GM12891 (cell line): ENCODE results near the gene FAM174B.

Experiments used
- POLR2A ChIP-seq: IDR thresholded peaks from 2 replicates; pipeline ENCODE4 v1.6.1; 2011; ENCODE audit warnings: low read depth, low read length, control low read depth
- POLR2AphosphoS5 ChIP-seq: IDR thresholded peaks from 2 replicates; pipeline ENCODE4 v1.6.1; 2011; ENCODE audit warnings: low read depth, low read length, control low read depth
- POU2F2 ChIP-seq: IDR thresholded peaks from 2 replicates; pipeline ENCODE4 v1.6.1; 2011; ENCODE audit warnings: low read depth, mild to moderate bottlenecking, control low read depth, low read length, moderate library complexity
- TAF1 ChIP-seq: IDR thresholded peaks from 2 replicates; pipeline ENCODE4 v1.6.1; 2011; ENCODE audit warnings: low read depth, low read length, control low read depth

DNA sequence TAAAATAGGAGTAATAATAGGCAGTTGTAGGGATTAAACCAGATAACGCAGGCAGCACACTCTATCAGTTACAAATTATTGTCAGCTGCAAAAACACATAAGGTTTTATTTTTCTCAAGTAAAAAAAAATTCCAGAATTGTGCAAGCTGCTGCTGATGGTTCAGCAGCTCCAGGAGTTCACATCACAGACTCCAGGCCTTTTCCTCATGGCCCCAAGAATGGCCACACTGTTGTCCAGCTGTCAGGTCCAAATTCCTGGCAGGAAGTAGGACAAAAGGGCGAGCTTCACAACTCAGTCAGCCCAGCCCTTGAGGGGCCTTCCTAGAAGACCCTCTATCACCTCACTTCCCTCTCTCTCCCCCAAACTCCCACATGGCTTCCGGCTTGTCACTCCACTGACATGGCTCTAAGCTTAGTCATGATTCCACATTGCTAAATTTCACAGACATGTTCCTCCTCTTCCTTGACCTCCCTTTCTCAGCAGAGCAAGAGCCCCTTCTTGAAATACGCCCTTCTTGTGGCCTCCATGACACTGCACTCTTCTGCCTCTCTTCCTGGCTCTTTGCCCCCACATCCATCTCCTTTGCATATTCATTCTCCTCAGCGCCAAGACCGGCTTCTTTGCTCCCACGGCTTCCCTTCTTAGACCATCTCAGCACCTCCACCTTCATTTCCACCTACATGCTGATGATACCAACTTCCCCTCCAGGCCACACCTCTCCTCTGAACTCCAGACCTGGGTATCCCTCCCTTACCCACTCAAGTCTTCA lies 27.4 kb upstream of the FAM174B start:
- no peak for TF ChIP-seq POLR2A
- TF ChIP-seq POLR2AphosphoS5: no peak
- TF ChIP-seq POU2F2: no peak
- no peak for TF ChIP-seq TAF1
